Measurements from ENCODE around the gene PDAP1.
"Not testable (repeated sequence)": the region's sequence is repeated elsewhere in the genome, so short reads cannot be mapped to it uniquely, and the experiment has no call there.

The PDAP1 gene

GRCh38 chr7:99380032-99380822 lies 28.2 kb downstream of the PDAP1 start:
- no peak for TF ChIP-seq CTCF (conservative IDR thresholded peaks at IDR 0.05; ENCODE audit: control insufficient read depth, insufficient read depth, low read depth, low read length)
- H3K4me3 ChIP-seq (ENCODE audit: control insufficient read depth, low read depth, low read length): no peak overlapping the region
- peak; percentile 88 for DNase-seq (ENCODE audit: low read depth)

GRCh38 chr7:99379693-99380031 lies 28.7 kb downstream of the PDAP1 start:
- peak overlapping the region; percentile 27 for H3K4me3 ChIP-seq (ENCODE audit: control insufficient read depth, low read depth, low read length)
- DNase-seq (ENCODE audit: low read depth): not testable (repeated sequence)

- H3K4me3 ChIP-seq (ENCODE audit: control insufficient read depth, low read depth, low read length): peak overlapping the region; percentile 27
- TF ChIP-seq CTCF (conservative IDR thresholded peaks at IDR 0.05; ENCODE audit: control insufficient read depth, insufficient read depth, low read depth, low read length): peak; percentile 1
- DNase-seq (ENCODE audit: low read depth): peak; percentile 98
Measured at GRCh38 chr7:99379043-99379577, 29.3 kb downstream of the PDAP1 start.

- TF ChIP-seq CTCF (conservative IDR thresholded peaks at IDR 0.05; ENCODE audit: control insufficient read depth, insufficient read depth, low read depth, low read length): no peak
- peak; percentile 65 for DNase-seq (ENCODE audit: low read depth)
- peak overlapping the region; percentile 70 for H3K4me3 ChIP-seq (ENCODE audit: control insufficient read depth, low read depth, low read length)
Measured at GRCh38 chr7:99375070-99375807, 33.2 kb downstream of the PDAP1 start.

GRCh38 chr7:99374111-99375064 lies 34.0 kb downstream of the PDAP1 start, which contains the start of gene ARPC1B:
ARPC1B (plus strand) TSS chr7:99374730; CDS start chr7:99385715, 10,985 bp downstream.
- no peak for TF ChIP-seq CTCF (conservative IDR thresholded peaks at IDR 0.05; ENCODE audit: control insufficient read depth, insufficient read depth, low read depth, low read length)
- peak; percentile 66 for DNase-seq (ENCODE audit: low read depth)
- peak within 1 kb of the TSS; percentile 70 for H3K4me3 ChIP-seq (ENCODE audit: control insufficient read depth, low read depth, low read length)

GRCh38 chr7:99373091-99374066 lies 35.0 kb downstream of the PDAP1 start:
- no peak for TF ChIP-seq CTCF (conservative IDR thresholded peaks at IDR 0.05; ENCODE audit: control insufficient read depth, insufficient read depth, low read depth, low read length)
- no peak for DNase-seq (ENCODE audit: low read depth)
- H3K4me3 ChIP-seq (ENCODE audit: control insufficient read depth, low read depth, low read length): no peak overlapping the region

Data from fibroblast of mammary gland (primary cell).